Karpas-422 (cell line): ENCODE measurements around the gene STK32C. TPM values are rescaled to one million over a fixed set of nuclear protein-coding genes. Genes with fewer than 3 reads are reported as not detected.
"Not testable (repeated sequence)": the region's sequence is repeated elsewhere in the genome, so short reads cannot be mapped to it uniquely, and the experiment has no call there.

Source experiments
- DNase-seq: peaks from one replicate; pipeline ENCODE4 v3.0.0-alpha.2; 2015
- H2AFZ ChIP-seq: fragments of 200-600 bp; sonication (generic); 2 replicates; pipeline ENCODE4 v1.6.1; 2014; ENCODE audit warnings: antibody characterized with exemption, low read length, mixed read lengths
- H3K27ac ChIP-seq: fragments of 200-600 bp; sonication (generic); 2 replicates; pipeline ENCODE4 v1.5.1; 2014; ENCODE audit warnings: mild to moderate bottlenecking, low read length, moderate library complexity
- H3K27me3 ChIP-seq: fragments of 200-600 bp; sonication (generic); 2 replicates; pipeline ENCODE4 v1.6.1; 2014; ENCODE audit warnings: low read length, mixed read lengths
- H3K36me3 ChIP-seq: fragments of 200-600 bp; sonication (generic); 2 replicates; pipeline ENCODE4 v1.6.1; 2014; ENCODE audit warnings: low read length, mixed read lengths; ENCODE audit not compliant: insufficient read depth
- H3K4me1 ChIP-seq: fragments of 200-600 bp; sonication (generic); 2 replicates; pipeline ENCODE4 v1.6.1; 2014; ENCODE audit warnings: mild to moderate bottlenecking, low read length, mixed read lengths
- H3K4me2 ChIP-seq: fragments of 200-600 bp; sonication (generic); 2 replicates; pipeline ENCODE4 v1.6.1; 2014; ENCODE audit warnings: low read length, low read depth, mild to moderate bottlenecking; ENCODE audit not compliant: poor library complexity, severe bottlenecking
- H3K4me3 ChIP-seq: fragments of 200-600 bp; sonication (generic); 2 replicates; pipeline ENCODE4 v1.5.1; 2014; ENCODE audit warnings: mild to moderate bottlenecking, antibody characterized with exemption, low read length, mixed read lengths
- H3K79me2 ChIP-seq: fragments of 200-600 bp; sonication (generic); 2 replicates; pipeline ENCODE4 v1.6.1; 2014; ENCODE audit warnings: mild to moderate bottlenecking, low read length, mixed read lengths
- H3K9ac ChIP-seq: fragments of 200-600 bp; sonication (generic); 2 replicates; pipeline ENCODE4 v1.6.0; 2014; ENCODE audit warnings: low read length
- H3K9me2 ChIP-seq: fragments of 200-600 bp; sonication (generic), shearing (Covaris generic); replicated peaks from 2 replicates; pipeline ENCODE4 v1.6.0; 2014; ENCODE audit warnings: mild to moderate bottlenecking, low read length, moderate library complexity; ENCODE audit not compliant: insufficient read depth
- H3K9me3 ChIP-seq: fragments of 300-700, 200-600 bp; sonication (generic); 2 replicates; pipeline ENCODE4 v1.6.1; 2014; ENCODE audit warnings: low read length, mixed read lengths
- H4K20me1 ChIP-seq: fragments of 200-600 bp; sonication (generic); 2 replicates; pipeline ENCODE4 v1.6.1; 2014; ENCODE audit warnings: mild to moderate bottlenecking, antibody characterized with exemption, low read length, low read depth; ENCODE audit not compliant: insufficient read depth
- total RNA-seq: library from RNA; depleted of rRNA; stranded (reverse); fragments of >200 nt; shearing (Covaris generic); gene quantifications from 2 replicates; pipeline ENCODE4 v1.2.3, GENCODE V29; 2014; ENCODE audit warnings: low replicate concordance

Gene STK32C
- total RNA-seq, 1 experiment from 2014 or later: 8.4 TPM

DNA sequence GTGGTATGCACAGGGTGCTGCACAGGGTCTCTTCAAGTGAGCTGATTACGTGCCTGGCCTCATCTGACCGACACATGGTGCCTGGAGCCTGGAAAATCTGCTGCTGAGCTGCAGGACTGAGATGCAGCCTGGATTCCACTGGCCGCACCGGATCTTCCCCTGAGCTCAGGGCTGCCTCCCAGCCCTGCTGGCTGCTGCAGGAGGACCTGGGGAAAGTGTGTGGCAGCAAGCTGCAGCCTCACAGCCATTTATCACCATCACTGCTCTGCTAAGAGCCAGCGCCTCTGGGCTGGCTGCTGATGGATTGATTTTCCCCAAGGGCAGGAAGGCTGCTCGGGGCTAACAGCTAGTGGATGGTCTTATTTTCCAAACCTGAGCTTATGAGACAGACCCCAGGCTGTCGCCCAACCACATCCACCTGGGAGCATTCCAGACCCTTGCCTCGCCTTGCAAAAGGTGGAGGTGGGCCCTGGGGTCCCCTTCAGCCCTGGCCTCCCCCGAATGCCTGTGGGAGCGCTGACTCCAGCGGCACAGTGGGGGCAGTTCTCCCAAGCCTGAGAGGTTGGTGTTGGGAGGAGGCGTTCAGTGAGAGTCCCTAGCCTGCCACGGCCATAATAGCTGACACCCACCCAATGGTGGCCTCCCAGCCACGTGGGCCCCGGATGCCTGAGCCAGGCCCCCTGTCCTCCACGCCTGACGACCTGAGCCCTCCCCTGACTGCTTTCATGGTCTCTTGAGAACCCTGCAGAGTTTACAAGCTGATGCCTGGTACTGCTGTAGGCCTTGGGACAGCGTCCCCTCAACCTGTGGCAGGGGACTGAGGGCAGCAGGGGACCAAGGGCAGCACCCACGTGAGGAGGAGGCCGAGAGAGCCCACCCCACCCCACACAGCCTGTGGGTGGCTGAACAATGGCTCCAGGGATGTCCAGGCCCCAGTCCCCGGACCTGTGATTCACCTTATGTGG is 38.2 kb downstream of the STK32C start:
- DNase-seq: no peak
- H3K4me2 ChIP-seq: no peak overlapping the region
- no peak overlapping the region for H2AFZ ChIP-seq
- H3K9me2 ChIP-seq: no peaks in the 10 kb centered on the region
- no peaks in the 10 kb centered on the region for H3K36me3 ChIP-seq
- H3K9me3 ChIP-seq: no peaks in the 10 kb centered on the region; the same call in 1 of the 2 replicates
- H3K27me3 ChIP-seq: no peaks in the 10 kb centered on the region
- H3K9ac ChIP-seq: no peak overlapping the region
- H3K27ac ChIP-seq: no peak overlapping the region
- no peaks in the 10 kb centered on the region for H3K79me2 ChIP-seq
- no peaks in the 10 kb centered on the region for H3K4me1 ChIP-seq
- no peak overlapping the region for H3K4me3 ChIP-seq
- H4K20me1 ChIP-seq: no peaks in the 10 kb centered on the region

DNA sequence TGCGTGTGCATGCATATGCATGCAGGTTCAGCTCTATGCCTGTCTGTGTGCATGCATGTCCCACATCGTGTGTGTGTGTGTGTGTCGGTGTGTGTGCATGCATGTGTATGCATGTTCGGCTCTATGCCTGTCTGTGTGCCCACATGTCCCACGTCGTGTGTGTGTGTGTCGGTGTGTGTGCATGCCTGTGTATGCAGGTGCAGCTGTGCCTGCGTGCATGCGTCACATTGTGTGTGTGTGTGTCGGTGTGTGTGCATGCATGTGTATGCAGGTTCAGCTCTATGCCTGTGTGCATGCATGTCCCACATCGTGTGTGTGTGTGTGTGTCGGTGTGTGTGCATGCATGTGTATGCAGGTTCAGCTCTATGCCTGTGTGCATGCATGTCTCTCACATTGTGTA is 39.8 kb downstream of the STK32C start:
- H3K27ac ChIP-seq, H4K20me1 ChIP-seq, H3K4me1 ChIP-seq, H3K36me3 ChIP-seq, H3K4me2 ChIP-seq, H3K9ac ChIP-seq, H3K9me3 ChIP-seq, H3K9me2 ChIP-seq, H3K4me3 ChIP-seq, H3K27me3 ChIP-seq, H3K79me2 ChIP-seq, DNase-seq, H2AFZ ChIP-seq: not testable (repeated sequence)

DNA sequence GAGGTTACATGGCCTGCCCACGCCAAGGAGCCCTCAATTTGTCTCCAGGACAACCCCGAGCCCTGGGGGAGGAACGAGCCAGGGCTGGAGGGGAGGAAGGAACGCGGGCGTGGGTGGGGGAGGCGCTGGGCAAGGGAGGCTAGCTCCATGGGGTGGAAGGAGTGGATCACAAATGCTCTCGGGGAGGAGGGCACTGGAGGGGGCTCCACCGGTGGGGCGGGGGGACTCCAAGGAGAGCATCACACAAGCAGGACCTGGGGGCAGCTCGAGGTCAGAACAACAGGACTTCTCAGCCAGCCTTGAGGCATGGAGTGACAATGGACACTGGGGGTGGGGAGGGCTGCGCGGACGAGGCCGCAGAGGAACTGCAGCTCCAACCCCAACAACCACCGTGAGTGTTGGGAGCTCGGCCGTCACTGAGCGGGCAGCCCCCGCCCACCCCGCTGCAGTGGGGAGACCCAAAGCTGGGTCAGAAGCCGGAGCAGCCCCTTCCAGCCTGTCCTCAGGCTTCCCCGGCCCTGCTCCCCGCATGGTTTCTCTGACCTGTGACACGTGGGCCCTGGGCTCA is 41.1 kb downstream of the STK32C start:
- no peak for DNase-seq
- Histone ChIP-seq H3K79me2 (no peaks in the 10 kb centered on the region), H3K4me3 (no peak overlapping the region), H3K9me3 (no peaks in the 10 kb centered on the region; the same call in 1 of the 2 replicates), H3K27me3 (no peaks in the 10 kb centered on the region), H3K4me2 (no peak overlapping the region), H3K36me3 (no peaks in the 10 kb centered on the region), H3K4me1 (no peaks in the 10 kb centered on the region), H2AFZ (no peak overlapping the region), H3K9ac (no peak overlapping the region), H3K27ac (no peak overlapping the region), H3K9me2 (no peaks in the 10 kb centered on the region), H4K20me1 (no peaks in the 10 kb centered on the region)

DNA sequence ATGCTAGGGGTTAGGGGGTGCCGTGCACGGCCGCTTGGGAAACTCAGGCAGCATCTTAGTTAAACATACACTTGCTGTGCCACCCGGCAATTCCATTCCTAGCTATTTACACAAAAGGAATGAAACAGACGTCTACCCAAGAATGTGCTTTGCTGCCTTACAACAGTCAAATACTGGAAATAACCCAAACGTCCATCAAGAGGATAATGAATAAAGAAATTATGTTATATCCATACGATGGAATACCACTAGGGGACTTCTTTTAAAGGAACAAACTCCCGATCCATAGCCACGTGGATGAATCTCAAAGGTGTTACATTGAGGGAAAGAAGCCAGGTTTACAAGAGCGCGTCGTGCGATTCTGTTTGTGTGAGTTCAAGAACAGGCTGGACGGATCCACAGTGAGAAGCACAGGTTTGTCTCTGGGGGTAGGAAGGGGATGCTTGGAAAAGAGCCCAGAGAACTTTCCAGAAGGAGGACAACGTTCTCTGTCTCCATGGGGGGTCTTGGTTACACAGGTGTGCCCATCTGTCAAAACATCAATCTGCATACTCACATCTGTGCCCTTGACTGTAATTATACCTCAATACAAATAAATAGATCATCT is 41.8 kb downstream of the STK32C start:
- H3K4me1 ChIP-seq: no peaks in the 10 kb centered on the region
- no peak overlapping the region for H3K4me3 ChIP-seq
- no peaks in the 10 kb centered on the region; the same call in 1 of the 2 replicates for H3K9me3 ChIP-seq
- no peak overlapping the region for H3K27ac ChIP-seq
- DNase-seq: no peak
- no peaks in the 10 kb centered on the region for H3K79me2 ChIP-seq
- no peaks in the 10 kb centered on the region for H3K27me3 ChIP-seq
- H4K20me1 ChIP-seq: no peaks in the 10 kb centered on the region
- H3K9ac ChIP-seq: no peak overlapping the region
- H2AFZ ChIP-seq: no peak overlapping the region
- H3K4me2 ChIP-seq: no peak overlapping the region
- H3K36me3 ChIP-seq: no peaks in the 10 kb centered on the region
- H3K9me2 ChIP-seq: no peaks in the 10 kb centered on the region

DNA sequence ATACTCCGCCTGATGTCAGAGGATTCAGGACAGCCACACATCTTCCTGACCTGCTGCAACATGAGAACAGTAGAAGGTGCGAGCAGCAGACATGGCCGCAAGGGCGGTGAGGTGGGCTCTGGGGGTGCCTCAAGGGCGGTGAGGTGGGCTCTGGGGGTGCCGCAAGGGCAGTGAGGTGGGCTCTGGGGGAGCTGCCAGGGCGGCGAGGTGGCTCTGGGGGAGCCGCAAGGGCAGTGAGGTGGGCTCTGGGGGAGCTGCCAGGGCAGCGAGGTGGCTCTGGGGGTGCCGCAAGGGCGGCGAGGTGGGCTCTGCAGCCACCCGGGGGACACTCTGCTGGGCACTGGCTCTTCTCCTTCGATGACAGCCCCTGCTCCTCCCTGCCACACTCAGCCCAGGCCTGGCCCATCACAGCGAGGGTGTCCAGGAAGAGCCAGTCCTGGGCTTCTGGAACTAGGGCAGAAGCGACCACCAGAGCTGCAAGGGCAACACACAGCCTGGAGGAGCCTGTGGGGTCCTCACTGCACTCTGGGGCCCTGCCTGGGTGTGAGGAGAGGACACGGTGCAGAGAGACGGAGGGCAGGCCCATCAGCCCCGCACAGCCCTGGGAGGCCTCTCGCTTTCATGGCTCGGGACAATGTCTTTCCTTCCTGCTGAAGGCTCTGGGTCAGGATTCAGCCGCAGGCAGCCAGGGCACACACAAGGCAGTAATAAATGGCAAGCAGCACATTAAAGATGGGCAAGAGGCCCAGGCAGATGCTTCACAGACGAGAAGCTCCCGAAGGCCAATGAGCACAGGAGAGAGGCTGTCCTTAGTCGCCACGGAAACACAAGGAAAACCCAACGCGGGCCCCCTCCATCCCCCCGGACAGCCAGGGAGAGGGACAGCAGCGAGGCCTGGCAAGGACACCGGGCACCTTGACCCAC is 42.5 kb downstream of the STK32C start:
- Histone ChIP-seq H3K4me2 (no peak overlapping the region), H3K36me3 (no peaks in the 10 kb centered on the region), H2AFZ (no peak overlapping the region), H3K4me1 (no peaks in the 10 kb centered on the region), H3K4me3 (no peak overlapping the region), H4K20me1 (no peaks in the 10 kb centered on the region), H3K27me3 (no peaks in the 10 kb centered on the region), H3K9ac (no peak overlapping the region), H3K27ac (no peak overlapping the region), H3K9me2 (no peaks in the 10 kb centered on the region), H3K79me2 (no peaks in the 10 kb centered on the region), H3K9me3 (no peaks in the 10 kb centered on the region; the same call in 1 of the 2 replicates)
- no peak for DNase-seq

DNA sequence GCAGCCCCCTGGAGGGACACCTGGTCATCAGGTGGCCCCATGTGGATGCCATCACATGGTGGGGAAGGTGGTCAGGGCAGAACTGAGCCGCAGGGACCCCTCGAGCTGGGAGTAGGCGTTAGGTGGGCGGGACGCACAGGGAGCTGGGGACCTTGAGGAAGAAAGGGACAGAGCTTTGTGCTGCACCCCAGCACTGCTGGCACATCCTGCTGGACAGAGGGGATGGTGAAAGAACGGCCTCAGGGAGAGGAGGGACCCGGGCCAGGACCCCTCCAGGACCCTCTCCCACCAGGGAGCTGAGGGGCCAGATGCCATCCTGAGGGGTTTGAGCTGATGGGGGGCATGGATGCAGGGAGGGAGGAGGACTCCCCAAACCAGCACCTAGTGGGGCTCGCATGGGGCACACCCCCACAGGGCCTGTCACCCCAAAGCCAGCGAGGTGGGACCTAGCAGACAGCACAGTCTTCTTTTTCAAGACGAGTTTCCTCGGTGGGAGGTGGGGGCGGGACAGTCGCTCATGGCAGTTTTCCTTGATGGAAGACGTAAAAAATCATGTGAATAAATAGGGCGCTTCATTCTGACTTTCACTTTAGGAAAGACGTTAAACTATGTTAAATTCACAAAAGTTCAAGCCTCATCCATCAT is 43.3 kb downstream of the STK32C start:
- Histone ChIP-seq H3K4me3 (no peak overlapping the region), H3K36me3 (no peaks in the 10 kb centered on the region), H3K9ac (no peak overlapping the region), H3K4me1 (no peaks in the 10 kb centered on the region), H2AFZ (no peak overlapping the region), H3K27ac (no peak overlapping the region), H3K4me2 (no peak overlapping the region), H4K20me1 (no peaks in the 10 kb centered on the region), H3K79me2 (no peaks in the 10 kb centered on the region), H3K27me3 (no peaks in the 10 kb centered on the region), H3K9me2 (no peaks in the 10 kb centered on the region), H3K9me3 (no peaks in the 10 kb centered on the region; the same call in 1 of the 2 replicates)
- no peak for DNase-seq

DNA sequence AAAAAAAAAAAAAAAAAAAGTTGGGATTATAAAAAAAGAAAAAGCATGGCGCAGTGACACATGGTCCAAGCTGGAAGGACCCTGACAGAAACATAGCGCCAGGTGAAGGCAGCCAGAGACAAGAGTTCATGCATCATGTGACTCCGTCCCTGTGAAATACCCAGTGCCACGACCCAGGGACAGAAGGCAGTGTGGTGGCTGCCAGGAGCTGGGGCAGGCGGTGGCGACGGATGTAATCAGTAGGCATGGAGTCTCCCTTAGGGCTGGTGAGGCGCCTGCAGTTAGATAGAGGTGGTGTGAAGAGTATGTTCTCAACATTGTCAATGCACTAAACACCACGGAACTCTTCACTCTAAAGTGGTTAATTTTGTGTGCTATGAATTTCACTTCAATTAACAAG is 43.9 kb downstream of the STK32C start:
- Histone ChIP-seq H3K4me3 (no peak overlapping the region), H3K27me3 (no peaks in the 10 kb centered on the region), H3K4me2 (no peak overlapping the region), H3K4me1 (no peaks in the 10 kb centered on the region), H3K9me3 (no peaks in the 10 kb centered on the region; the same call in 1 of the 2 replicates), H3K9me2 (no peaks in the 10 kb centered on the region), H3K27ac (no peak overlapping the region), H3K79me2 (no peaks in the 10 kb centered on the region), H2AFZ (no peak overlapping the region), H3K36me3 (no peaks in the 10 kb centered on the region), H3K9ac (no peak overlapping the region), H4K20me1 (no peaks in the 10 kb centered on the region)
- DNase-seq: no peak
